DMS 273 treated with DMSO at 0.1 percent for 48 hours (cell line): ENCODE results near the gene KCNMA1.

ENCODE experiments used
- DNase-seq: peaks from one replicate; lab custom pipeline; 2025; lab: John Stamatoyannopoulos, UW

Gene KCNMA1

GRCh38 chr10:77205135-77205534, 432.5 kb downstream of the KCNMA1 start:
- no peak for DNase-seq

DNA sequence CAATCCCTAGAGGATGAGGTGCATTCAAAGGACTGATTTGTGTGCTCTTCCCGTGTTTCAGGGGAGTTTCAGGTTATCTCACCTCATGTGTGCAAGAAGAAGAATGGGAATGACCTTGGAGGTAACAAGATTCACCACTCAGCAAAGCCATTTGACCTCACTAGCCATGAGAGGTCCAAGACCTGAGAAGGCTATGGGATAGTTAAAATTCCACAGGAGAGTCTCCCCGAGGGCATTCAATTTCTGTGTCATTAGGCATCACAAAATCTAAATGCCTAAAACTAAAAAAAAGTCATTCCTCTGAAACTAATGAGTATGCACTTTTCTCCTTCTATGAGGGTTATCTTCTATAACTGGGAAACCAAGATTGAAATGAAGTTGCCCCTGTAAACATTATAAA, 433.4 kb downstream of the KCNMA1 start:
- DNase-seq = no peak

GRCh38 chr10:77202857-77203256, 434.8 kb downstream of the KCNMA1 start:
- no peak for DNase-seq

- no peak for DNase-seq
These were observed 436.2 kb downstream of the KCNMA1 start for GRCh38 chr10:77201135-77202106.

DNA sequence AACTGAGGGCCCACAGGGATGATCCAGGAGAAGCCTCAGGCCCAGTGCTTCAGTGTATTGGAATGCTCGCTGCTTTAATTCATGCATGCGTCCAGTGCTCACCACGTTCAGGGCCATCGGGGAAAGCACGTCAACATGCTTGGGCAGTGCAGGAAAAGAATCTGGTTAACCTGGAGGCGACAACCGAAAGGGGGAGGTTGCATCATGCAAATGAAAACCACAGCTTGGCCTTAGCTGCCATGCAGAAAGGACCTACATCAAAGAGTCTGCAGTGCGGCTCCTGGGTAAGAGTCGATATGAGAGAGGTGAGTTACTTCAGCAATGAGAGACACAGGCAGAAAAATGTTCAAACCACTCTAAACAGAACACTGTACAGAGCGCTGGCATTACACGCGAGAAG, 440.1 kb downstream of the KCNMA1 start:
- no peak for DNase-seq

- no peak for DNase-seq
These were observed 441.0 kb downstream of the KCNMA1 start for GRCh38 chr10:77196614-77197013.

DNA sequence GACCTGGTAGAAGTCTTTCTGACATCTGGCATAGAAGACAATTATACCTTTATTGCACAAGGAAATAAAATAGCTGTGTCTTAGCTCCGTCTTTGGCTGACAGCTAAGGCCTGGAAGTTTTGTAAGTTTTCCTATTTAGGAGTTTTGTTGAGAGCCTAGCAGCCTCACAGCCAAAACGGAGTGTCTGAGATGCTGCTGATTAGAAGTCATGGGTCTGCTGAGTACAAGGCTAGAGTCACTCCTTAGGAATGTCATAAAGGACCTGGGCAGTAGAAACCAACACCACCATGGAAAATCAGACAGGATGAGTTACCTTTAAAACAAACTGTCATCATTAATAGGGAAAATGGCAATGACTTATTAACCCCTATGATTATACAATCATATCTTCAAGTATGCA, 442.5 kb downstream of the KCNMA1 start:
- DNase-seq = no peak

GRCh38 chr10:77193001-77193400, 444.6 kb downstream of the KCNMA1 start:
- DNase-seq = no peak

- no peak for DNase-seq
These were observed 445.2 kb downstream of the KCNMA1 start for GRCh38 chr10:77192402-77192801.

- no peak for DNase-seq
These were observed 446.1 kb downstream of the KCNMA1 start for GRCh38 chr10:77191324-77192049.

DNA sequence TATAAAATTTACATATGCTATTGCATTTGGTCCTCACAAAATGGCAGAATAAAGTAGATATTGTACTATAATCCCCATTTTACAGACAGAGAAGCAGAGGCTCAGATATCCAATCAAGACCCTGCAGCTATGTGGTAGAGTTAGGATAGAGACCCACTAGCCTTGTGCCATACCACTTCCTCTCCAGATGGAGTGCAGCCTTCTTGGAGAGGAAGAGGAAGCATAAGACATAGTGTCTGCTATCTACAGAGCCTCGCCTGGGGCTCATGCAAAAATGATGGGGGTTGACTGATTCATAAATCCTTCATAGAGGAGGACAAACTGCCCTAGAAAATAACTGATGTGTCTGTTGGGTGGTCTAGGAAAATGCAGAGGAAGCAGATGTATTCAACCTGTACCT, 447.3 kb downstream of the KCNMA1 start:
- DNase-seq = no peak

DNA sequence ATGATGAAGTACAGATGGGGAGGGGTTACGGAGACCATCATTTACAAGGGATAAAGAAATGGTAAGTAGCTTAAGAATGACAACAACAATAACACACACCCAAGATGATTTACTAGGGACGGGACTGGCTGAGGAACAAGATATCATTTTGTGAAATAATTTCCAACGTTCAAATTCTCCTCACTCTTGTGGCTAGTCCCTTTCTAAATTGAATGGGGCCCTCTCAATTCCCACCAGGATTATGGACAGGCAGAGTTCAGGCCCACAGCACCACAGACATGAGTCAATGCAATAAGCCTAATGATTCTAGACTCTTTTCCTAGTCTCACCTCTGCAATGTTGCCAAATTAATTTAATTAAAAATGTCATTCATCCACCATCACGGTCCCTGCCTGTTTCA, 448.1 kb downstream of the KCNMA1 start:
- DNase-seq = no peak

DNA sequence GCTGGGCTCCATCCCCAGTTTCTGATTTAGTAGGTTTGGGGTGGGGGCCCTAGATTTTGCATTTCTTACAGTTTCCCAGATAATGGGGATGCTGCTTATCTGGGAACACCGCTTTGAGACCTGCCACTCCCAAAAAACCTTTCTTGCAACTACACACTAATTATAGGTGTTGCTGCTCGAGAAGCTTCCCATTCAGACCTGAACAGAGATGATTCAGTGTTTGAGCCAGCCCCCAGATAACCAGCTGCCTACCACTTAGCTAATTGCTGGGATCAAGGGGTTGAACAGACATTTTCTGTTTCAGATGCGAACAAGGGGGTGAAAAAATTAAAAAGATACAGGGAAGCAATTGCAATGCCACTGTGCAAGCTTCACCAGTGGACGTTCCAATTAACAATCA, 448.5 kb downstream of the KCNMA1 start:
- DNase-seq = no peak

- no peak for DNase-seq
These were observed 449.1 kb downstream of the KCNMA1 start for GRCh38 chr10:77188521-77188920.

GRCh38 chr10:77188000-77188395, 449.6 kb downstream of the KCNMA1 start:
- DNase-seq = no peak

- DNase-seq = no peak
These were observed 450.1 kb downstream of the KCNMA1 start for GRCh38 chr10:77187376-77187999.

DNA sequence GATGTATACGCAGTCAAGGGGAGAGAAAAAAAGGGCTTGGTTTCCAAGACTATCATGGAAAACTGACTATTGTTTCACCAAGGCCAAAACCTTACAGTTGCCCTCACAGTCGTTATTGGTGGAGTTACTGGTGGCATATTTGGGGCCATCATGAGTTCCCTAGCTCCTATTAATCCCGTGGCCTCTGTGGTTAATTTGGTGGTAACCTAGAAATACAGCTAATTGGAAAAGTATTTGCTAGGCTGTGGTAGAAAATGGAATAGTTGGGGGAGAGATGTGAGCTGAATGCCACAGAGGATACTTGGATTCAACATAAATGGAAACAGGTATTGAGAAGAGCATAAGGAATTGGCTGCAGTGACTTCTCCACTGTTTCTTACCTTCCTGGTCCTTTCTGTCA, 450.7 kb downstream of the KCNMA1 start:
- no peak for DNase-seq

DNA sequence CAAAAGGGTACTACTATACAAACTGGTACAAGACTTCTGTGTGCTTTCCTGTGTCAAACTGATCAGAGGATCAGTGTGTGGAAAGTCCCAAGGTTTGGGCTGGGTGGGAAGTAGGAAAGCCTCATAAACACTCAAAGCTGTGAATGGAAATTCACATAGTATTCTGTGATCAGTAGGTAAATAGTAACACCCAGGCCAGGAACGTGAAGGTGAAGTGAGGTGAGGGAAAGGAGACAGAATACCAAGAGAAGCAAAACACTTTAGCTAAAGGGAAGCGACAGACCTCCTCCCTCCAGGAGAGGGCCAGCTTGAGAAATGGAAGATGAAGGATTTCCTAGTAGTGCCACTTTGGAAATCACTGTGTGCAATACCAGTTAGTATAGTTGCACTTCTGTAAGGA, 451.9 kb downstream of the KCNMA1 start:
- no peak for DNase-seq

DNA sequence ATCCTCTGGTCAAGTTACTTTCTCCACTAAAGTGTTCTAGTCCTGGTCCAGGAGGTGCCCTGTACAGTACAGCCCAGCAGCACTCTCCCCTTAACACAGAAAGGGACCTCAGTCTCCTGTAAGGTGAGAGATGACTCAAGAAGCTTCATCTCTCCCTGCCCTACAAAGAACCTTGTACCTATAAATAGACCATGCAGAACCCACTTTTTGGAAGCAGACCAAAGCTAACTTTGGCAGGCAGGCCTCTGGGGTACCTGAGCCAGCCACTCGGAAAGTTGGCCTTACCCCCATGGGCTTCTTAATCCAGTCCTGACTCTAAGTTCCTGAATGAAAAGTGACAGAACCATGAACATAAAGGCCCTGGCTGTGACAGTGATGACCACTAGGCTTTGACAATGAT, 454.8 kb downstream of the KCNMA1 start:
- DNase-seq = no peak

GRCh38 chr10:77180794-77181193, 456.8 kb downstream of the KCNMA1 start:
- no peak for DNase-seq

DNA sequence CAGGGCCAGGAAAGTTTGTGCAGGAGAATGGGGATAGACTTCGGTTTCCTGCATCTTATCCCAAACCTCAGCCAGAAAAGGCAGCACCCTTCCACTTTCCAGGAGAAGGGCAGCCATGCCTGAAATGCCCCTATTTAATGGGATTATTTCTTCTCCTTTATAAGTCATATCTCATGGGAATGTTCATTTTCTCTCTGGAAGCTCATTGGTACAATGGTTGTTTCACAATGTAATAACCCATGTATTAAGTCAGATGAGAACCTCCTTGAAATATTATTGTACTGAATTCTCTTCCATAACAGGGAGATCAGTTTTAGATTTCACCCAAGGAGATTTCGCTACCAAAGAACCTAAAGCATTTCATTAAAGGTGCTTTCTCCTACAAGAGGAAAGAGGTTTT, 457.5 kb downstream of the KCNMA1 start:
- no peak for DNase-seq

- DNase-seq = no peak
These were observed 458.5 kb downstream of the KCNMA1 start for GRCh38 chr10:77179015-77179695.
